ENCODE measurements around the gene RAD1. TPM values are rescaled to one million over a fixed set of nuclear protein-coding genes. Genes with fewer than 3 reads are reported as not detected.

Gene RAD1
- total and polyA plus RNA-seq, 2 of the 8 experiments (the other 6 are each of a cell fraction or from before 2014, with no cell fraction given) = 15.1 to 37.3 TPM

GRCh38 chr5:34891981-34892380, 23.3 kb downstream of the RAD1 start:
- Histone ChIP-seq H3K23me2 (ENCODE audit: low read depth, low read length) (no peaks in the 10 kb centered on the region), H4K20me1 (replicated peaks in 1 of 2; ENCODE audit: control insufficient read depth in 1 of 2, insufficient read depth in 2 of 2, low read length in 2 of 2) (no peaks in the 10 kb centered on the region), H2BK15ac (ENCODE audit: low read length) (no peak overlapping the region), H4K8ac (ENCODE audit: extremely low read depth, insufficient read depth, low read length) (no peak overlapping the region), H2AK5ac (ENCODE audit: low read depth, low read length) (no peak overlapping the region), H3K4ac (replicated peaks; ENCODE audit: insufficient read length, low read depth, low read length) (no peak overlapping the region), H3K36me3 (ENCODE audit: control insufficient read depth in 2 of 4, insufficient read depth in 4 of 4, low read length in 3 of 4) (peaks cover 0 to 2% (median 0%) of the 10 kb centered on the region in 4 experiments; a peak in 1 of 8 replicates), H4K91ac (replicated peaks; ENCODE audit: insufficient read length, low read length) (no peak overlapping the region), H3K18ac (ENCODE audit: extremely low read depth, low read length) (no peak overlapping the region), H3K23ac (ENCODE audit: insufficient read length) (no peak overlapping the region), H3K9me3 (ENCODE audit: insufficient read depth in 2 of 2, low read depth in 1 of 2, low read length in 1 of 2) (no peaks in the 10 kb centered on the region), H3K4me3 (ENCODE audit: extremely low read depth in 1 of 4, insufficient read depth in 2 of 4, low read depth in 3 of 4, low read length in 4 of 4) (no peak overlapping the region), H2BK20ac (ENCODE audit: low read length) (no peak overlapping the region), H2AFZ (ENCODE audit: low read length) (no peak overlapping the region), H2BK12ac (ENCODE audit: low read depth, low read length) (no peak overlapping the region), H3K79me1 (ENCODE audit: low read depth, low read length) (no peaks in the 10 kb centered on the region; the same call in 1 of the 2 replicates), H3K4me1 (replicated peaks in 1 of 4; ENCODE audit: control insufficient read depth in 3 of 4, insufficient read depth in 4 of 4, low read length in 3 of 4) (peaks cover 0 to 3% (median 0%) of the 10 kb centered on the region in 4 experiments; a peak in 1 of 7 replicates), H4K5ac (ENCODE audit: insufficient read length, low read depth, low read length) (no peak overlapping the region), H3K14ac (ENCODE audit: insufficient read length) (no peak overlapping the region), H3K27me3 (replicated peaks in 1 of 4; ENCODE audit: control insufficient read depth in 3 of 4, extremely low read depth in 1 of 4, insufficient read depth in 3 of 4, low read length in 3 of 4) (no peaks in the 10 kb centered on the region), H3K56ac (replicated peaks; ENCODE audit: insufficient read length, low read depth, low read length) (no peak overlapping the region), H3K27ac (ENCODE audit: low read depth, low read length) (no peak overlapping the region), H3K4me2 (ENCODE audit: insufficient read depth in 1 of 2, low read depth in 2 of 2, low read length in 2 of 2) (no peak overlapping the region), H3K9ac (replicated peaks in 1 of 4; ENCODE audit: extremely low read depth in 1 of 4, low read depth in 3 of 4, low read length in 3 of 4) (no peak overlapping the region), H3K79me2 (ENCODE audit: control insufficient read depth in 1 of 2, insufficient read depth in 2 of 2, low read length in 2 of 2) (no peaks in the 10 kb centered on the region), H2BK5ac (ENCODE audit: low read depth, low read length) (no peak overlapping the region), H2BK120ac (replicated peaks; ENCODE audit: low read depth, low read length) (no peak overlapping the region)
- FAIRE-seq = no peak
- POLR2A ChIA-PET (ENCODE audit: partially characterized antibody) = interaction anchor here (1.4 kb wide), 1 partner anchor 11 kb away, joined by 3 read pairs; no protein-coding TSS in a partner anchor
- WGBS, 2 experiments (ENCODE audit: extremely low coverage in 1 of 2, insufficient coverage in 1 of 2, insufficient read length in 1 of 2, insufficient replicate concordance in 2 of 2, low coverage in 1 of 2, low lambda C conversion rate in 2 of 2, missing lambda C conversion rate in 1 of 2) = 90% methylated on average over 5 of the region's 5 CpGs; no CpG with 5 or more reads in 1 of the 2 experiments
- CTCF ChIA-PET (ENCODE audit: partially characterized antibody) = interaction anchor here (1.0 to 2.2 kb wide), 2 partner anchors 10 to 417 kb away, joined by 3 to 5 read pairs; no protein-coding TSS in a partner anchor
- DNase-seq (ENCODE audit: low read depth in 1 of 2, low spot score in 2 of 2) = no peak
- TF ChIP-seq MAFK (IDR thresholded peaks at IDR 0.05; ENCODE audit: low read depth, low read length) (no peak), TAF1 (IDR thresholded peaks at IDR 0.05; ENCODE audit: low read depth, low read length) (no peak), GTF2F1 (IDR thresholded peaks at IDR 0.05; ENCODE audit: borderline replicate concordance, low read depth, low read length) (no peak), RXRA (IDR thresholded peaks at IDR 0.05; ENCODE audit: insufficient read depth, low read depth, low read length) (no peak)
- TF ChIP-seq, protein P1, sequence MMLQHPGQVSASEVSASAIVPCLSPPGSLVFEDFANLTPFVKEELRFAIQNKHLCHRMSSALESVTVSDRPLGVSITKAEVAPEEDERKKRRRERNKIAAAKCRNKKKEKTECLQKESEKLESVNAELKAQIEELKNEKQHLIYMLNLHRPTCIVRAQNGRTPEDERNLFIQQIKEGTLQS (IDR thresholded peaks at IDR 0.05; ENCODE audit: insufficient read depth, low read depth, low read length) = no peak

All from H1 (cell line).